ENCODE measurements around the gene DDAH1.

DDAH1 gene

GRCh38 chr1:85308833-85309350 lies 156.1 kb downstream of the DDAH1 start:
- H3K4me2 ChIP-seq (ENCODE audit: low read length): peak overlapping the region; percentile 43; the same call in 1 of the 2 replicates
- H4K20me1 ChIP-seq (ENCODE audit: control insufficient read depth, insufficient read depth, low read depth, low read length): no peaks in the 10 kb centered on the region
- no peak overlapping the region for H3K4me3 ChIP-seq (ENCODE audit: low read length)
- H3K4me1 ChIP-seq (ENCODE audit: control insufficient read depth, low read length): peaks cover 5% of the 10 kb centered on the region
- H3K9me3 ChIP-seq (ENCODE audit: control insufficient read depth, insufficient read depth, low read length): no peaks in the 10 kb centered on the region
- no peak for TF ChIP-seq CTCF (IDR thresholded peaks at IDR 0.05; ENCODE audit: low read depth, low read length, poor library complexity, severe bottlenecking)
- no peak for TF ChIP-seq EZH2phosphoT487 (IDR thresholded peaks at IDR 0.05; ENCODE audit: borderline replicate concordance, low read length)
- no peaks in the 10 kb centered on the region for H3K9me2 ChIP-seq (replicated peaks; ENCODE audit: control insufficient read depth, low read length)
- H3K27me3 ChIP-seq (ENCODE audit: control insufficient read depth, low read length): peaks cover 16% of the 10 kb centered on the region
- H3K27ac ChIP-seq (ENCODE audit: low read depth, low read length): no peak overlapping the region
- no peaks in the 10 kb centered on the region for H3K36me3 ChIP-seq (ENCODE audit: control insufficient read depth, low read length)
- no peaks in the 10 kb centered on the region for H3F3A ChIP-seq (ENCODE audit: control insufficient read depth, insufficient read depth)
- H3K79me2 ChIP-seq (ENCODE audit: control insufficient read depth, low read length): no peaks in the 10 kb centered on the region

- Histone ChIP-seq H3K4me2 (ENCODE audit: low read length) (peak overlapping the region; percentile 43; the same call in 1 of the 2 replicates), H3K4me1 (ENCODE audit: control insufficient read depth, low read length) (peaks cover 5% of the 10 kb centered on the region), H3K27ac (ENCODE audit: low read depth, low read length) (no peak overlapping the region), H3K27me3 (ENCODE audit: control insufficient read depth, low read length) (peaks cover 13% of the 10 kb centered on the region), H3K36me3 (ENCODE audit: control insufficient read depth, low read length) (no peaks in the 10 kb centered on the region), H3K79me2 (ENCODE audit: control insufficient read depth, low read length) (no peaks in the 10 kb centered on the region), H3F3A (ENCODE audit: control insufficient read depth, insufficient read depth) (no peaks in the 10 kb centered on the region), H4K20me1 (ENCODE audit: control insufficient read depth, insufficient read depth, low read depth, low read length) (no peaks in the 10 kb centered on the region), H3K9me2 (replicated peaks; ENCODE audit: control insufficient read depth, low read length) (no peaks in the 10 kb centered on the region), H3K9me3 (ENCODE audit: control insufficient read depth, insufficient read depth, low read length) (no peaks in the 10 kb centered on the region), H3K4me3 (ENCODE audit: low read length) (0 out of 2 replicates have a peak overlapping the region, but pooled peaks have one; percentile 14)
- TF ChIP-seq EZH2phosphoT487 (IDR thresholded peaks at IDR 0.05; ENCODE audit: borderline replicate concordance, low read length) (peak; percentile 51; the same call in 1 of the 2 replicates), CTCF (IDR thresholded peaks at IDR 0.05; ENCODE audit: low read depth, low read length, poor library complexity, severe bottlenecking) (peak; percentile 92)
Observed at GRCh38 chr1:85307987-85308832, 156.7 kb downstream of the DDAH1 start.

- Histone ChIP-seq H3K4me2 (ENCODE audit: low read length) (no peak overlapping the region), H3K27ac (ENCODE audit: low read depth, low read length) (no peak overlapping the region), H3K9me3 (ENCODE audit: control insufficient read depth, insufficient read depth, low read length) (no peaks in the 10 kb centered on the region), H3K27me3 (ENCODE audit: control insufficient read depth, low read length) (peaks cover 11% of the 10 kb centered on the region), H3F3A (ENCODE audit: control insufficient read depth, insufficient read depth) (no peaks in the 10 kb centered on the region), H3K79me2 (ENCODE audit: control insufficient read depth, low read length) (no peaks in the 10 kb centered on the region), H3K9me2 (replicated peaks; ENCODE audit: control insufficient read depth, low read length) (no peaks in the 10 kb centered on the region), H3K4me3 (ENCODE audit: low read length) (no peak overlapping the region), H3K4me1 (ENCODE audit: control insufficient read depth, low read length) (peaks cover 5% of the 10 kb centered on the region), H4K20me1 (ENCODE audit: control insufficient read depth, insufficient read depth, low read depth, low read length) (no peaks in the 10 kb centered on the region), H3K36me3 (ENCODE audit: control insufficient read depth, low read length) (no peaks in the 10 kb centered on the region)
- TF ChIP-seq CTCF (IDR thresholded peaks at IDR 0.05; ENCODE audit: low read depth, low read length, poor library complexity, severe bottlenecking): no peak
- TF ChIP-seq EZH2phosphoT487 (IDR thresholded peaks at IDR 0.05; ENCODE audit: borderline replicate concordance, low read length): no peak
Observed at GRCh38 chr1:85306236-85306635, 158.7 kb downstream of the DDAH1 start.
